Measurements from ENCODE around the gene CYBRD1.
"Not testable (repeated sequence)": the region's sequence is repeated elsewhere in the genome, so short reads cannot be mapped to it uniquely, and the experiment has no call there.

Gene CYBRD1

DNA sequence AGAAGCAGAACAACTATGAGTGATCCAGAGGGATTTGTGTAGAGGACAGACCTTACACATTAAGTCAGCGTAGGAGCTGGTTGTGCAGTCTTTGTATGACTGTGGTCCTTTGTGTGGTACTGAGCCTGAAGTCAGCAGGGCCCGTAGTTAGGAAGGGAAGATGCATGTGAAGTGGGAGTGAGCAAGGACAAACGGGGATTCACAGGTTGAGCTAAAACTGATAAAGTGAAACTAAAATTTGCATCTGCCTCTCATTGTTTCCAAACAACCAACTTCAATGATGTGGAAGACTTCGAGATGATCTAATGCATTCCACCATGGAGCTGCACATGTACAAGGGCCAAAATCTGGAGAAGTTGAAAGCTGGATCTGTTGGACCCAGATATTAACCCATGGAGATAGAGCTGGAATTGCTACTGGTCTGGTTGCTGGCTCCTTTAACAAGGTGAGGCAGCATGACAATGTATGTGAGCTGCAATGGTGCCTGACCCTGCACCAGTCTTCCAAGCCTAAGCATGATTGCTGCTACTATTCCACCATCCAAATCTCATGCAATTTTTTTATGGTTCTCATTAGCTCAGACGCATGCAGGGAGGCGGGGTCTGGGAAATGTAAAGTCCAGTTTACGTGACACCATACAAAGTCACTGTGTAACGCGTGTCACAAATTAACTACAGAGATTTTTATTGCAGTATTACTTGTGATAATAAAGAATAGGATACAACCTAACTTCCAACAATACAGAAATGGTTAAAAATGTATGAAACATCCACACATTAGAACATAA, 12.1 kb upstream of the CYBRD1 start:
- H3K27ac Mint-ChIP-seq = no peak overlapping the region
- ATAC-seq = no peak
- H3K27me3 Mint-ChIP-seq = no peaks in the 10 kb centered on the region

DNA sequence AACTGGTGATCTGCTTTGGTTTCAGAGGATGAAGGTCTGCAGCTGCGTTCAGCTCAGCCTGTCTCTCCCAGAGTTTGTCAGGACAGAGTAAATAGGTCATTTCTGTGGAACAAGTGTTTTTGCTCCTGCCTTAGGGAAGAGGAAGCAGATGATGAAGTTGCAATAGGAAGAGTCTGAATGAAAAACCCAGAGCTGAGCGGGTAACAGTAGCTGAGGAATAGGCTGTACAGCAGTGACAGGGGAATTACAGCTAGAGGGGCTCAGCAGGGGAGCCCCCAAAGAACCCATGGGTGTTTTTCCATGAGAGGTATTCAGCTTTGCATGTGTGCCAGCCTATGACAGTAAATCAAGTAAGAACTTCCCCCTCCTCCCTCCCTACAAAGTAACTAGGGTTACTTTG, 10.3 kb upstream of the CYBRD1 start:
- H3K27me3 Mint-ChIP-seq = peaks cover 6% of the 10 kb centered on the region
- H3K27ac Mint-ChIP-seq = no peak overlapping the region
- ATAC-seq = no peak
- no peak overlapping the region for H3K4me3 Mint-ChIP-seq
- DNase-seq = no peak
- peaks cover 12% of the 10 kb centered on the region for H3K4me1 Mint-ChIP-seq
- no peaks in the 10 kb centered on the region for H3K9me3 Mint-ChIP-seq

More for the DNA sequence above, 12.1 kb upstream of the CYBRD1 start:
- Mint-ChIP-seq H3K4me3 (no peak overlapping the region), H3K9me3 (peaks cover 0 to 3% of the 10 kb centered on the region in 2 donors), H3K4me1 (peaks cover 12% of the 10 kb centered on the region)
- no peak for DNase-seq

DNA sequence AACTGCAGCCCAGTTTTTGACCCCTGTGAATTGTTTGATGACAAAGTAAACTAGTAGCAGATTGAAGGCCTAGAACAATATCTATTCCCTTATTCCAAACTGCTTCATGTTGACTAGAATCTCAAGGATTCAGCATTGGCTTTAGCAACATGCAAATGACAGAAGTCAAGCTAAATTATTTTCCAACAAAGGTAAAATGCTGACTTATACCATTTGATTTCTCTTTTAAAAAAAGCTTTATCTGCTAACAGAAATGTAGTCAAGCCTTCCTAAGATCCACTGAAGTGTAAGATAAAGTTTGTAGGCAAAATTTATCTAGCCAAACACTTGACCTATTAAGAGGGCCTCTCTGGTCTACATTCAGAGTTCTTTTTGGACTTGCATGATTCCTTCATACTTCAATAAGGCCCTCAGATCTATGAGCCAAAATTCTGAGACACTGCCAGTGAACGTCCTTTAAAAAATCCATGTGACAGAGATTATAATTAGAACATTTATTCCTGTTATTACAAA, 9.5 kb upstream of the CYBRD1 start:
- no peak overlapping the region for H3K27ac Mint-ChIP-seq
- DNase-seq = no peak
- no peaks in the 10 kb centered on the region for H3K9me3 Mint-ChIP-seq
- H3K4me3 Mint-ChIP-seq = no peak overlapping the region
- H3K27me3 Mint-ChIP-seq = peaks cover 9% of the 10 kb centered on the region
- no peak for ATAC-seq
- H3K4me1 Mint-ChIP-seq = peaks cover 12% of the 10 kb centered on the region

DNA sequence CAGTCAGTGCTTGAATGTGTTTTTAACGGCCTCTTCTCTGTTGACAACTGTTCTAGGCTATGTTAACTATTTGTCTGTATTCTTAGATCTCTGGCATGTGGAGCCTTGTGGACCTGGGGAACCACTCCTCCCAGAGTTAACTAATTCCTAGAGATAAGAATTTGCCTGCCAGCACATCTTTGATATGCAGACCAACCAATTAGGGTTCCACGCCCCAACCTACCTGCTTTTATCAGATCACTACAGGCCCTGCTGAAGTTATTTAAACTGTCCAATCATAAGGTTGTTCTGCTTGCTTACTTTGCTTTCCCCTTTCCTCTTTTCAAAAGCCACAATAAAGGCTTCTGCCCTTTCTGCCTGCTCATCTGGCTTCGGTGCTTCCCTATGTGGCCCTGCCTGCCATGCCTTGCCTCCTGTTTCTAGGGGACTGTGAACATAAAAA, 8.5 kb upstream of the CYBRD1 start:
- no peak for DNase-seq
- ATAC-seq = no peak
- no peak overlapping the region for H3K27ac Mint-ChIP-seq
- peaks cover 12% of the 10 kb centered on the region for H3K4me1 Mint-ChIP-seq
- H3K4me3 Mint-ChIP-seq = no peak overlapping the region
- H3K9me3 Mint-ChIP-seq = no peaks in the 10 kb centered on the region
- peaks cover 19% of the 10 kb centered on the region for H3K27me3 Mint-ChIP-seq

DNA sequence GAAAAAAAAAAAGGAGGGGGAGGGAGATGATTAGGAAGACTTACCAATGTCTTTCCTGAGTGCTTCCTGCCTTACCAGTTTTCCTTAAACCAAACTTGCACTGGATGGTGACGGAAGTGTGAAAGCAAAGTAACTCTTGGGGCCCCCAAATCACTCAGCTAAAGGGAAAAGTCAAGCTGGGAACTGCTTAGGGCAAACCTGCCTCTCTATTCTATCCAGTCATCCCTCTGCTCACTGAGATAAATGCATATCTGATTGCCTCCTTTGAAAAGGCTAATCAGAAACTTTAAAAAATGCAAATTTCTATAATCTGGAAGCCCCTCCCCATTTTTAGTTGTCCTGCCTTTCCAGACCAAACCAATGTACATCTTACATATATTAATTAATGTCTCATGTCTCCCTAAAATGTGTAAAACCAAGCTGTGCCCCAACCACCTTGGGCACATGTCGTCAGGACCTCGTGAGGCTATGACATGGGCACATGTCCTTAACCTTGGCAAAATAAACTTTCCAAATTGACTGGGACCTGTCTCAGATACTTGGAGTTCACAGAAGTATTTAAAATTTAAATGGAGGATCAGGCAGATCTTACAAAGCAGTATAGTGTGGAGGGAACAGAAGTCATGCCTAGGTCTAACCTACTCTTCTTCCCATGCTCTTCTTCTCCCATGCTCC, 7.2 kb upstream of the CYBRD1 start:
- Mint-ChIP-seq H3K27me3 (peaks cover 32% of the 10 kb centered on the region), H3K4me3 (no peak overlapping the region), H3K27ac (no peak overlapping the region), H3K9me3 (no peaks in the 10 kb centered on the region), H3K4me1 (peaks cover 8% of the 10 kb centered on the region)
- no peak for DNase-seq
- no peak for ATAC-seq

DNA sequence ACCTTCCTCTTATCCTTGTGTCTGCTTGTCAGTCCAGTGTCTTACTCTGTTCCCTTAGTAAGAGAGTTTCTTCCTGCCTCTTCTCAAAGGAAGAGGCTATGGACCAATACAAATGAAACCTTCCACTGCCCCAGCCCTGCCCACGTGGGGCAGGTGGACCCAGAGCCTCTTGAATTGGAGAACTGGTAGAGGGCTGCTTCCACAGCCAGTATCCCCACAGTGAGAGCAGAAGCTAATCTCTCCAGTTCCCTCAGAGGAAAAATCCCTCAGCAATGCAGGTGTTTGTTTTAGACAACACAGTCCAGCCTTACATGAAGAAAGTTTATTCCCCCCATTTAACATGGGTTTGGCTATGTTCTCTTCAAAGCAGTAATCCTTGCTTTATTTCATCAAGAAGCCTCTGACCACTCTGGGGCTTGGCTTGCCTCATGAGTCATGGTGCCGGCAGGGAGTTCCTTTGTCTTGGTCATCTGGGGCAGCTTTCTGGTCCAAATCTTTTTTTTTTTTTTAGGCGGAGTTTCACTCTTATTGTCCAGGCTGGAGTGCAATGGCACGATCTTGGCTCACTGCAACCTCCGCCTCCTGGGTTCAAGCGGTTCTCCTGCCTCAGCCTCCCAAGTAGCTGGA, 6.5 kb upstream of the CYBRD1 start:
- ATAC-seq (no peak), DNase-seq (no peak)
- H3K9me3 Mint-ChIP-seq = no peaks in the 10 kb centered on the region
- H3K4me1 Mint-ChIP-seq = peaks cover 7% of the 10 kb centered on the region
- peaks cover 39% of the 10 kb centered on the region for H3K27me3 Mint-ChIP-seq
- H3K4me3 Mint-ChIP-seq = no peak overlapping the region
- H3K27ac Mint-ChIP-seq = no peak overlapping the region

DNA sequence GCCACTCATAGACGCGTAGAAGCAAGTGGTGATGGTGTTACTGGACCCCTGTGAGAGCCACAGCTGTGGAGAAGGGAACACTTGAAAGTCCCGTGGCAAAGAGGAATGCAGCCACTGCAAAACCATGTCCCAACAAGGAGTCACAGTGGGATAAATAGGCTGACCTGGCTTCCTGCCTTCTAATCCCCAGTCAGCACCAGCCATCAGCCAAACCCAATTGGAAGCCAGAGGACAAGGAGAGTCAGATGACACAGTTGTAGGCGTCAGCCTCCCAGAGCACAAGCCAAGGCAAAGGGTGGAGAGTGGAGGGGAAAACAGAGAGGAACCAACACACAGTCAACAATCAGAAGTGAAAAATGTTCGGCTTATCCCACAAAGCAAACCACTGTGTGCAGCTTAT, 5.5 kb upstream of the CYBRD1 start:
- H3K27me3 Mint-ChIP-seq = peaks cover 49% of the 10 kb centered on the region
- no peak for ATAC-seq
- no peak for DNase-seq
- H3K27ac Mint-ChIP-seq = no peak overlapping the region
- H3K4me1 Mint-ChIP-seq = peaks cover 10% of the 10 kb centered on the region
- no peaks in the 10 kb centered on the region for H3K9me3 Mint-ChIP-seq
- H3K4me3 Mint-ChIP-seq = no peak overlapping the region

DNA sequence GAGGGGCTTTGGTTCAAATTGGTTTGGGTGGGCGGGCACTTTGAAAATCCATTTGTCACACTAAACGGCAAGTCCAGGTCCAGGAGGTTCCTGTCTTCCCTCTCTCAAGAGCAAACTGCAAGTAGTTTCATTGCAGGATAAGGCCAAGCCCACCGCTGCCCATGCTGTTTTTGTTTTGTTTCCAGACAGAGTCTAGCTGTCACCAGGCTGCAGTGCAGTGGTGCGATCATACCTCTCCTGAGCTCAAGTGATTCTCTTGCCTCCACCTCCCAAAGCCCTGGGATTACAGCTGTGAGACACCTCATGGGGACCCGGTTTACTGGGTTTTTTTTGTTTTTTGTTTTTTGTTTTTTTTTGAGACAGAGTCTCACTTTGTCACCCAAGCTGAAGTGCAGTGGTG, 1.8 kb upstream of the CYBRD1 start:
- Mint-ChIP-seq H3K9me3 (no peaks in the 10 kb centered on the region), H3K27ac (no peak overlapping the region), H3K4me1 (peaks cover 19% of the 10 kb centered on the region), H3K4me3 (no peak overlapping the region), H3K27me3 (peaks cover 84% of the 10 kb centered on the region)
- DNase-seq (no peak), ATAC-seq (no peak)

DNA sequence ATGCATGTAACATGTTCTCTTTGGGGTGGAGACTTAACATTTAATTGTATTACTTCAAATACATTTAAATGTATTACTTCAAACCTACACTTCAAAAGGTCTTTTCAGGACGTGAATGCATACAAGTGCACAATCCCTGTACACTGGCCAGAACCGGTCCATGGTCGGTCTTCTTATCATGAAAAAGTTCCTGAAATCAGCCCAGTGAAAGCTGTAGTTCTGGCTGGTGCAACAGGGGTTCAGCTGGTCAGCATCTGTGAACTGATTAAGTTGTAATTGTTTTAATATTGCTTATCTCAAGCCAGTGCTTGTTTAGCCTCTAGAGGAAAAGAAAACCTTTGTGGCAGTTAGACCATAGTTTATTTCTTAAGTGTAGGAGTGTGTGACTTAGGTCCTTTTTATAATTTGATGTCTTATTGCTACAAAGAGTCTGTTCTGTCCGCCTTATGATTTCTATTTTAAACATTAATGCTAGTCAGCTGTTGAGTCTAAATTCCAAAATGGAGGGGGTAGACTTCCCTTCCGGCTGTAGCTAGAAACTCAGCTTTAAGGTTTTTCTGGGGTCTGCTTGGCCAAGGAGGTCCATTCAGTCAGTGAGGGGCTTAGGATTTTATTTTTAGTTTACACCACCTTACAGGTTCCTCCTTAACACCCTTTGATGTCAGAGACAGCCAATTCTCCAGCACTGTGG, 768 bp upstream of the CYBRD1 start:
- ATAC-seq (no peak), DNase-seq (no peak)
- peak overlapping the region; percentile 88 to 91 for H3K4me3 Mint-ChIP-seq
- peaks cover 19% of the 10 kb centered on the region for H3K4me1 Mint-ChIP-seq
- peaks cover 80% of the 10 kb centered on the region for H3K27me3 Mint-ChIP-seq
- H3K9me3 Mint-ChIP-seq = no peaks in the 10 kb centered on the region
- H3K27ac Mint-ChIP-seq = peak overlapping the region in 1 of 2 donors; percentile 74

DNA sequence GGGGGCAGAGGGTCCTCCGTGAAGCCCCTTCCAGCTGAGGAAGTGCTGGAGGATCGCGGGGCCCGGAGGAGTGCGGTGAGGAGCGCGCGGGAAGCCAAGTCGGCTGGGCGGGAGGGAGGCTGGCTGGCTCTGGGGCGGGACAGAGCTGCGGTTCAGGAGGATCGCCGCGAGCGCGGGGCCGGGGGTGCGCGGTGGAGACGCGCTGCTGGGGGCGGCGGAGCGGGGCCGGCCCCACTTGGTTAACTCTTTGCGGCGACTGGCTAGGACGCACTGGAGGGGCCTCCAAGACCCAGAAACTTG, 464 bp downstream of the CYBRD1 start:
- H3K27ac Mint-ChIP-seq = peak overlapping the region in 1 of 2 donors; percentile 19
- peaks cover 19% of the 10 kb centered on the region for H3K4me1 Mint-ChIP-seq
- H3K27me3 Mint-ChIP-seq = peaks cover 78% of the 10 kb centered on the region
- DNase-seq = no peak
- ATAC-seq = peak; percentile 69
- H3K4me3 Mint-ChIP-seq = peak overlapping the region; percentile 88 to 91
- no peaks in the 10 kb centered on the region for H3K9me3 Mint-ChIP-seq

DNA sequence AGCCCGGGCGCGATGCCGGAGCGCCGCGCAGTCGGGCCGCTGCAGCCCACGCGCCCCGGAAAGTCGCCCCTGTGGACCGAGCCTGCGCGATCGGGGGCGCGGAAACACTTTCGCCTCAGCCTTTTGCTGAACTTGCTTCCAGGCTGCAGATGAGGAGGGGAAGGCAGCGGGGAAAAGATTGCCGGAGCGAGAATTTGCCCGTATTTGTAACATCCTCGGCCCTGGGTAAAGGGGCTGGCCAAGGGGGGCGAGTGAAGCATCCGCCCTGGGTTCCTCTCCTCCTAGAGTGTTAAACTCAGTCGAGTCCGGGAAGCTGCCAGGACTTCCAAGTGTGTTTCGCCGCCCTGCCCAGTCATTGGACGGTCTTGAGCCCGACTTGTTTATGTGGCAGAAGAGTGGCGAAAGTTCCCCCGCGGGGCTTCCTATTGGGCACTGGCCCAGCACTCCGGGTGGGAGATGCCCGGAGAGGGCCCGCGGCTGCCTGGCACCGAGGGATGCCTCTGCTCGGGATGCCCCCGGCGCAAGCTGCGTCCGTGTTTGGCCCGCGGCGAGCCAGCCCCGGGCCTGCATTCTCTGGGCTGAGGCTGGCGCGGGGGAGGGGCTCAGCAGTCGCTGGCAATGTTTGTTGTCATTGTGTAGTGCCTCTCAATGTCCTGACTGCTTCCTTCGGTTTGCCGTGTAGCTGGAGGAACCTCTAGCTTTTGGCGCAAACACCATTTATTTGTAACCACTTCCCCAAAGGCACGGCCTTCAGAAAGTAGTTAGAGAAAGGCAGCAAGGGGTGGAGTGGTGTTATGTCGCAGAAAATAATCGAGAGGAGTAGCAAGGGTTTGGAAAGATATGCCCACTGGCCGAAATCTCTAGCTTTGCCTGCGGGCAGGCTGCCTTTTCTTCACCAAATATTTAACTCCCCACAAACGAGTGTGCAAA, 1.1 kb downstream of the CYBRD1 start:
- DNase-seq = peak; percentile 23 to 27
- Mint-ChIP-seq H3K9me3 (no peaks in the 10 kb centered on the region), H3K27me3 (peaks cover 76% of the 10 kb centered on the region), H3K27ac (no peak overlapping the region), H3K4me3 (peak overlapping the region; percentile 88 to 91), H3K4me1 (peaks cover 19% of the 10 kb centered on the region)
- ATAC-seq = peak; percentile 68

DNA sequence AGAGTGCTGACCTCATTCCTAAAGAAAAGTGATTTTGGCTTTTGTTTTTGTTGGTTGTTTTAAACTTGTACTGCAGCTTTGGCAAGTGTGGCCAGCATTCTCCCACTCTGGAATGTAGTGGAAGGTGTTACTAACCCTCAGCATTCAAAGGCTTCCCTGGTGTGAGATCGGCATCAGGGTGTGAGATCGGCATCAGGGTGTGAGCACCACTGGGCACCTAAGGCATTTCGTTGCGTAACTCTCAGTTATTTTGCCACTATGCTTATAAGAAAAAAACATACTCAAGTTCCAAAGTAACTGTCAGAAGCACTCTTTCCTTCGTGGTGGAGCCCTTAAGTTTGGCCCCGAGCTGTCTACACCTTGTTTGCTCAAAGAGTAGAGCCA, 1.7 kb downstream of the CYBRD1 start:
- Mint-ChIP-seq H3K9me3 (no peaks in the 10 kb centered on the region), H3K27ac (no peak overlapping the region), H3K4me3 (peak overlapping the region; percentile 88 to 91), H3K27me3 (peaks cover 74% of the 10 kb centered on the region), H3K4me1 (peaks cover 19% of the 10 kb centered on the region)
- ATAC-seq = no peak
- no peak for DNase-seq

DNA sequence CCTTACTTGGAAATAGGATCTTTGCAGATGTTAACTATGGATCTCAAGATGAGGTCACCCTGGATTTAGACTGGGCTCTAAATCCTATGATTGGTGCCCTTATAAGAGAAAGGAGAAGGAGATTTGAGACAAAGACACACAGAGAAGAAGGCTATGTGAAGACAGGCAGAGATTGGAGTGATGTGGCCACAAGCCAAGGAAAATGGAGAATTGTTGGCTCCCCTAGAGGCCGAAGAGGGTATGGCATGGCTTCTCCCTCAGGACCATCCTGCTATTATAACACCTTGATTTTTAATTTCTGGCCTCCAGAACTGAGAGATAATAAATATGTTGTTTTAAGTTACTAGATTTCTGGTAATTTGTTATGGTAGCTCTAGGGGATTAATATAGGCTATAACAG, 7.6 kb downstream of the CYBRD1 start:
- Mint-ChIP-seq H3K27ac (no peak overlapping the region), H3K4me1 (no peaks in the 10 kb centered on the region), H3K27me3 (peaks cover 30% of the 10 kb centered on the region), H3K9me3 (peaks cover 5 to 8% of the 10 kb centered on the region in 2 donors), H3K4me3 (no peak overlapping the region)
- no peak for ATAC-seq
- no peak for DNase-seq

DNA sequence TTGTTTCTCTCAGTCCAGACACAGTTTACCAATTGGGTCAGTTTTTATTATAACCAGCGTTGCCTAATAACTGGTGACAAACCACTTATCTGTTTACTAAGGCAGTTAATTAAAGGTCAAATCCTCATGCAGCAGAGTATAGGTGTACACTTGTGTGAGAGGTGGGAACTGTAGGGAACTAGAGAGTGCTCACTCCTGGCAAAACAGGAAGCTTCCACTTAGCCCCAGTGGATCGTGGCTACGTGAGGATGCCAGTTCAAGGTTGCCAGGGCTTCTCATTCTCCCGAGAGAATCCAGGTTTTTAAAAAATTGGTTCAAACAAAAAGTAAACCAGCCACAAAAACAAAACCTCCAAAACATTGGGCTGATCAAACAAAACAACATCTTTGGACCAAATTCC, 8.1 kb downstream of the CYBRD1 start:
- Mint-ChIP-seq H3K4me1 (no peaks in the 10 kb centered on the region), H3K27me3 (peaks cover 25% of the 10 kb centered on the region), H3K4me3 (no peak overlapping the region), H3K27ac (no peak overlapping the region), H3K9me3 (peaks cover 5 to 8% of the 10 kb centered on the region in 2 donors)
- DNase-seq (no peak), ATAC-seq (no peak)

DNA sequence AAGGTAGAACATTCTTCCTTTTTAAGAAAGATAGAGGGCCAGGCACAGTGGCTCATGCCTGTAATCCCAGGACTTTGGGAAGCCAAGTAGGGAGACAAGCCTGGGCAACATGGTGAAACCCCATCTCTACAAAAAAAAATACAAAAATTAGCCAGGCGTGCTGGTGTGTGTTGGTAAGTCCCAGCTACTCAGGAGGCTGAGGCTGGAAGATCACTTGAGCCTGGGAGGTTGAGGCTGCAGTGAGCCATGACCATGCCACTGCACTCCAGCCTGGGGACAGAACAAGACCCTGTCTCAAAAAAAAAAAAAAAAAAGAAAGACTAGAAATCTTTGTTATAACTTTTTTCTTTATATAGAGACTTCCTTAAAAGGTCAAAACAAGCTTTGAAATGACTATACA, 8.6 kb downstream of the CYBRD1 start:
- ATAC-seq, H3K27ac Mint-ChIP-seq, H3K4me3 Mint-ChIP-seq, DNase-seq, H3K4me1 Mint-ChIP-seq, H3K9me3 Mint-ChIP-seq: not testable (repeated sequence)
- H3K27me3 Mint-ChIP-seq = peaks cover 22% of the 10 kb centered on the region

Measured in stimulated activated naive CD8-positive, alpha-beta T cell treated with anti-CD3 and anti-CD28 coated beads, Interleukin-15, amount 100 ng/mL, for 72 hours (primary cell).